Activated CD4-positive, CD25-positive, alpha-beta regulatory T cell treated with anti-CD3 and anti-CD28 coated beads, Interleukin-2, amount 50 U/mL, for 24 hours (primary cell): ENCODE results near the gene CHD3.
"Not testable (repeated sequence)": the region's sequence is repeated elsewhere in the genome, so short reads cannot be mapped to it uniquely, and the experiment has no call there.

Experiments used
- ATAC-seq, 2 donors: fragments of 150-1000 bp; cut with Tn5 transposase; one replicate each; pipeline ENCODE4 v1.10.0; 2021; ENCODE audit warnings: mild to moderate bottlenecking in 1 of 2, moderate library complexity in 1 of 2

Gene CHD3

DNA sequence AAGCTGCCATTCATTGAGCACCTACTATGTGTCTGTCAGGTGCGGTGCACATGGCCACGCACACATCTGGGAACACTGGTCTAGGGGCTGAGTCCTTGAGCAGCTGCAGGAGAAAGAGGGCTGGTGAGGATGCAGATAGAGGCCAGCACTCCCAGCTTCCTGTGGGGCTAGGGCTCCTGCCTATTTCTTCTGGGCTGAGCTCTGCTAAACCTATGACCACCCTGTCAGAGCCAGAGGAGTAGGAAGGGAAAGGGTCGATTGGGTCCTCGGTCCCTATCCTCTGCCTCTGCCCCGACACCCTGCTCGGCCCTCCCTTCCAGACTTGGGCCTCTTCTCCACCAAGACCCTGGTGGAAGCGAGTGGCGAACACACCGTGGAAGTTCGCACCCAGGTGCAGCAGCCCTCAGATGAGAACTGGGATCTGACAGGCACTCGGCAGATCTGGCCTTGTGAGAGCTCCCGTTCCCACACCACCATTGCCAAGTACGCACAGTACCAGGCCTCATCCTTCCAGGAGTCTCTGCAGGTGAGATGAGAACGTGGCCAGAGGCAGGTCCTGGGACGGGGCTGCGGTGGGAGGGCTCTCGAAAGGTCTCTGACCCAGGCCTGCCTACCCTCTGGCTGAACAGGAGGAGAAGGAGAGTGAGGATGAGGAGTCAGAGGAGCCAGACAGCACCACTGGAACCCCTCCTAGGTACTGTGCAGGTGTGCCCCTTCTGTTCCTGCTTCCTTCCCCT is 37.7 kb upstream of the CHD3 start:
- no peak for ATAC-seq

DNA sequence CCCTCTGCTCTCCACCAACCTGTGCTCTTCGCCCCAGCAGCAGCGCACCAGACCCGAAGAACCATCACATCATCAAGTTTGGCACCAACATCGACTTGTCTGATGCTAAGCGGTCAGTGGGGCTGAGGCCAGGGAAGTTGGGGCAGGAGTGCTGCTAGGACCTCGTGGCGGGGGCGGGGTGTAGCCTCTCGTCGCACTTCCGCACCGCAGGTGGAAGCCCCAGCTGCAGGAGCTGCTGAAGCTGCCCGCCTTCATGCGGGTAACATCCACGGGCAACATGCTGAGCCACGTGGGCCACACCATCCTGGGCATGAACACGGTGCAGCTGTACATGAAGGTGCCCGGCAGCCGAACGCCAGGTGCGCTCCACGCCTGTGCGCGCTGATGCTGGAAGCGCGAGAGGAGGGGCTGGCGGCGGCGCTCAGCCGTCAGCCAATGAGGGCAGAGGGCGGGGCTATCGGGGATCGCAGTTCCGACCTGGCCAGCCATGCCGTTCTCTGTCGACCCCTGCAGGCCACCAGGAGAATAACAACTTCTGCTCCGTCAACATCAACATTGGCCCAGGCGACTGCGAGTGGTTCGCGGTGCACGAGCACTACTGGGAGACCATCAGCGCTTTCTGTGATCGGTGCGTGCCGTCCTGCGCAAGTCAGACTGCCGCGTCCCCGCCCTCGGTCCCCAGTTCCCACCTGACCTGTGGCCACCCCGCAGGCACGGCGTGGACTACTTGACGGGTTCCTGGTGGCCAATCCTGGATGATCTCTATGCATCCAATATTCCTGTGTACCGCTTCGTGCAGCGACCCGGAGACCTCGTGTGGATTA is 36.9 kb upstream of the CHD3 start:
- peak; percentile 88 for ATAC-seq

DNA sequence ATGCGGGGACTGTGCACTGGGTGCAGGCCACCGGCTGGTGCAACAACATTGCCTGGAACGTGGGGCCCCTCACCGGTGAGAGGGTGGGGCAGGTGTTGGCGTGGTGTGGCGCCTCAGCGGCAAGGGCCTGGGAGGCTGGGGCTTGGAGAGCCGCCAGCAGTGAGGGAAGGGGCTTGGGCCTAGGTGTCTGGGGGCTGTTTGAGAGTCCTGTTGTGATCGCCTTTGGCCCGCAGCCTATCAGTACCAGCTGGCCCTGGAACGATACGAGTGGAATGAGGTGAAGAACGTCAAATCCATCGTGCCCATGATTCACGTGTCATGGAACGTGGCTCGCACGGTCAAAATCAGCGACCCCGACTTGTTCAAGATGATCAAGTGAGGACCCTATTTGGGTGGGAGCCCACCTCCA is 36.3 kb upstream of the CHD3 start:
- ATAC-seq = no peak

DNA sequence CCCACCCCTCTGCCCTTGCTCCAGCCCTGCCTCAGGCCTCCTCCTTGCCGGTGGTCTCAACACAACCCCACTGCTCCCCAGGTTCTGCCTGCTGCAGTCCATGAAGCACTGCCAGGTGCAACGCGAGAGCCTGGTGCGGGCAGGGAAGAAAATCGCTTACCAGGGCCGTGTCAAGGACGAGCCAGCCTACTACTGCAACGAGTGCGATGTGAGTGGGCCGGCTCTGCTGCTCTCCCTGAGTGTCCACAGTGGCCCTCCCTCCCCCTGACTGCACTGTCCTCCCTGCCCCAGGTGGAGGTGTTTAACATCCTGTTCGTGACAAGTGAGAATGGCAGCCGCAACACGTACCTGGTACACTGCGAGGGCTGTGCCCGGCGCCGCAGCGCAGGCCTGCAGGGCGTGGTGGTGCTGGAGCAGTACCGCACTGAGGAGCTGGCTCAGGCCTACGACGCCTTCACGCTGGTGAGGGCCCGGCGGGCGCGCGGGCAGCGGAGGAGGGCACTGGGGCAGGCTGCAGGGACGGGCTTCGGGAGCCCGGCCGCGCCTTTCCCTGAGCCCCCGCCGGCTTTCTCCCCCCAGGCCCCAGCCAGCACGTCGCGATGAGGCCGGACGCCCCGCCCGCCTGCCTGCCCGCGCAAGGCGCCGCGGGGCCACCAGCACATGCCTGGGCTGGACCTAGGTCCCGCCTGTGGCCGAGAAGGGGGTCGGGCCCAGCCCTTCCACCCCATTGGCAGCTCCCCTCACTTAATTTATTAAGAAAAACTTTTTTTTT is 35.5 kb upstream of the CHD3 start:
- ATAC-seq = no peak

GRCh38 chr17:7853691-7854038 is 34.9 kb upstream of the CHD3 start:
- ATAC-seq = no peak

DNA sequence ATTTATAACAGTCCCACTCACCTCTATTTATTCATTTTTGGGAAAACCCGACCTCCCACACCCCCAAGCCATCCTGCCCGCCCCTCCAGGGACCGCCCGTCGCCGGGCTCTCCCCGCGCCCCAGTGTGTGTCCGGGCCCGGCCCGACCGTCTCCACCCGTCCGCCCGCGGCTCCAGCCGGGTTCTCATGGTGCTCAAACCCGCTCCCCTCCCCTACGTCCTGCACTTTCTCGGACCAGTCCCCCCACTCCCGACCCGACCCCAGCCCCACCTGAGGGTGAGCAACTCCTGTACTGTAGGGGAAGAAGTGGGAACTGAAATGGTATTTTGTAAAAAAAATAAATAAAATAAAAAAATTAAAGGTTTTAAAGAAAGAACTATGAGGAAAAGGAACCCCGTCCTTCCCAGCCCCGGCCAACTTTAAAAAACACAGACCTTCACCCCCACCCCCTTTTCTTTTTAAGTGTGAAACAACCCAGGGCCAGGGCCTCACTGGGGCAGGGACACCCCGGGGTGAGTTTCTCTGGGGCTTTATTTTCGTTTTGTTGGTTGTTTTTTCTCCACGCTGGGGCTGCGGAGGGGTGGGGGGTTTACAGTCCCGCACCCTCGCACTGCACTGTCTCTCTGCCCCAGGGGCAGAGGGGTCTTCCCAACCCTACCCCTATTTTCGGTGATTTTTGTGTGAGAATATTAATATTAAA is 34.4 kb upstream of the CHD3 start:
- no peak for ATAC-seq

GRCh38 chr17:7854851-7855659 is 33.5 kb upstream of the CHD3 start, which contains the start of gene TMEM88:
Gene TMEM88, plus strand, starts transcription at chr17:7855066. Its CDS starts 9 bp downstream, at chr17:7855075.
- no peak for ATAC-seq

GRCh38 chr17:7855660-7856010 is 33.0 kb upstream of the CHD3 start:
- ATAC-seq = no peak

DNA sequence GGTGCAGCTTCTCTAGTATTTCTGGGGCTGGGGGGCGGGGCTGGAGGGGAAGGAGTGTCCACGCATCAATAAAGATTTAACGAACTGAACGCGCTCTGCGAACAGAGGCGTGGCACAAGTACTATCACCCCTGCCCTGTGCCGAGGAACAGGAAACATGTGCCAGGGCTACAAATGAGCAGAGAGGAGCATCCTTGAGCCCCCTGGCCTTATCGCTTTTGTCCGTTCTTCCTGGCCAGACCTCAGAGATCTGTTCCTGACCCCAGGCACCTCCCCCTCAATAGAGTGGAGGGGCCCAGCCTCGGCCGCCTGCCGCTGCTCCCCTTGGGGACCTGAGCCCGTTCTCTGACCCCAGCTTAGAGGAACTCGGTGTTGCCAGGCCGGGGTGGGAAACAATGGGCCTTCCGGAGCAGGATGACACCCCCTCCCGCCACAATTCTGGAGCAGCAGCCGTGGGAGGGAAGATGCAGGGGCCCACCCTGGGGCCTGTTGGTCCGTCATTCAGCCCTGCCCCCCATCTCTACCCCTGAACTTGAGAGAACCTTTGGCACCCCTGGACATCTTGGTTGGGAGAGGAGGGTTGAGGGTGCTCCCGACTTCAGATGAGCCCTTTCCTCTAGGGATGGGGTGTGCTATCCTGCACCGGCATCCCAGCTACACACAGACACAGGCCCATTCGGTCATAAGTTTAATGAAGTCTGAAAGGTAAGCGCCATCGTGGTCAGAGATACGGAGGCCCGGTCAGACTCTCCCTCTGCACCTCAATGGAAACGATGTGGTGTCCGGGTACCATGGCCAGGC is 32.4 kb upstream of the CHD3 start:
- ATAC-seq = no peak

DNA sequence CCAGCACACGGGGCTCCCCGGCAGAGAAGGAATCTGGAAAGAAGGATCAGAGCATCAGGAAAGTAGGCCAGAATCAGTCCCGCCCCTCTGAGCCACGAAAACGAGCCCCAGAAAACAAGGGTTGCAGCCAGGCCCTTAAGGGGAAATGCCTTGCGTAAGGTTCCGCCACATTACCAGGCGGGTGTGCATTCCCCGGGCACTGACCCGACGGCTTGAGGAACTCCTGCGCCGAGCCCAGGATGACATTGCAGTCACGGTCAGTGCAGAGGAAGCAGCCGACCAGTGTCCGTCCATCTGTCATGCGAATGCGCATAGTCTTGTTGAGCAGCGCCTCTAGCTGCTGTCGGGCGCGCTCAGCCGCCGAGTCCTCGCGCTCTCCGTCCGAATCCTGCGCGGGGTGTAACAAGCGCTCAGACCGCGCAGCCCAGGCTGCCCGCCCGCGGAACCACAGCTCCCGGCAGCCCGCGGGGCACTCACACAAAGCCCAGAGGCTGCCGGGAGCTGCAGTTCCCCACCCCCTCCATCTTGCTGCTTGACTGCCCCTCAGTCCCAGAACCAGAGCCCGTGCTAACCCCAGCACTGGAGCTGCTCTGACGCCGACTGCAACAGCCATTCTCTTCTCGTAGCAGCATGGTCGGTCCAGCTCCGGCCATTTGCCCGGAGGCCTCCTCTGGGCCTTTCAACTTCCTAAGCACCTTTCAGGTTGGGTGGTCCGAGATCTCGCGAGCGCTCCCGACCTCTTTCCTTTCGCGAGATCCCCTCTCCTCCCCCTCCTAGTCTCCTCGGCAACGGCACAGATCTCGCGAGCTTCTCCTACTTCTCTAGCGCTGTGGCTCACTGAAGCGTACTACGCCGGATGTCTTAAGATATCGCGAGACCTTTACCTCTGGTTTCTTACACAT is 31.5 kb upstream of the CHD3 start, which contains the start of gene NAA38:
Gene NAA38, minus strand, starts transcription at position 749 of the 902 bp plus-strand sequence. Its CDS starts 96 bp downstream, at position 653.
- ATAC-seq = peak; percentile 87 to 91

GRCh38 chr17:7857713-7858521 is 30.7 kb upstream of the CHD3 start, which contains the start of gene CYB5D1:
Gene CYB5D1, plus strand, starts transcription at chr17:7858003. Its CDS starts 132 bp downstream, at chr17:7858135.
- peak; percentile 47 to 54 for ATAC-seq

DNA sequence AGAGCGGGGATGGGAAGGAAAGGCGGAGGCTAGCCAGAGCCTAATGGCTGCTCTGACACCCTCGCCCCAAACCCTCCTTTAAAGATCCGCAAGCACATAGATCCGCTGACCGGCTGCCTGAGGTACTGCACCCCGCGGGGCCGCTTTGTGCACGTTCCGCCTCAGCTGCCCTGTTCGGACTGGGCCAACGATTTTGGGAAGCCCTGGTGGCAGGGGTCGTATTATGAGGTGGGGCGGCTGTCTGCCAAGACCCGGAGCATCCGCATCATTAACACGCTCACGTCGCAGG is 30.1 kb upstream of the CHD3 start:
- ATAC-seq = no peak

GRCh38 chr17:7859028-7859427 is 29.6 kb upstream of the CHD3 start:
- no peak for ATAC-seq

- no peak for ATAC-seq
These were observed 25.7 kb upstream of the CHD3 start for GRCh38 chr17:7862692-7863437.

DNA sequence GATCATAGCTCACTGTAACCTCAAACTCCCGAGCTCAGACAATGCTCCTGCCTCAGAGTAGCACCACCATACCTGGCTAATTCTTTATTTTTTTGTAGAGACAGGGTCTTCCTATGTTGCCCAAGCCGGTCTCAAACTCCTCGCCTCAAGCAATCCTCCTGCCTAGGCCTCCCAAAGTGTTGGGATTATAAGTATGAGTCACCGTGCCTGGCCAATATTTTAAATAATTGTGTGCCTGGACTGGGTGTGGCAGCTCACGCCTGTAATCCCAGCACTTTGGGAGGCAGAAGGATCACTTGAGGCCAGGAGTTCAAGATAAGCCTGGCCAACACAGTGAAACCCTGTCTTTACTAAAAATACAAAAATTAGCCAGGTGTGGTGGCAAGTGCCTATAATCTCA is 24.2 kb upstream of the CHD3 start:
- not testable (repeated sequence) for ATAC-seq

GRCh38 chr17:7864995-7865650 is 23.5 kb upstream of the CHD3 start:
- ATAC-seq = no peak

- no peak for ATAC-seq
These were observed 20.7 kb upstream of the CHD3 start for GRCh38 chr17:7867881-7868329.

GRCh38 chr17:7873051-7873450 is 15.5 kb upstream of the CHD3 start:
- no peak for ATAC-seq
